HEK293 (cell line): Measurements from ENCODE around the gene SKOR1.

Source experiments
- CTCF ChIA-PET: fragments of 350-600 bp; formaldehyde crosslinking; extraction: SDS; loops from one replicate; lab custom pipeline; 2021; ENCODE audit warnings: antibody characterized with exemption; lab: Yijun Ruan, JAX
- POLR2A ChIA-PET: fragments of 300-600 bp; formaldehyde crosslinking; extraction: SDS; loops from one replicate; lab custom pipeline; 2020; ENCODE audit warnings: antibody characterized with exemption, inconsistent platforms; lab: Yijun Ruan, JAX
- H3K27ac ChIP-seq: fragments of 200-500 bp; sonication (Bioruptor generic); 2 replicates; pipeline ENCODE4 v1.5.1; 2014; ENCODE audit warnings: low read depth, low read length, control low read depth, inconsistent platforms; ENCODE audit errors: extremely low read depth
- H3K36me3 ChIP-seq, 2 experiments: fragments of 200-500 bp in 1 of 2; sonication (Bioruptor generic) in 1 of 2; 1 replicate in 1 of 2; 2 replicates in 1 of 2; pipeline ENCODE4 v1.5.1; 2014 to 2017; ENCODE audit warnings: inconsistent platforms in 2 of 2, low read length in 2 of 2; ENCODE audit not compliant: control insufficient read depth in 2 of 2, insufficient read depth in 1 of 2
- H3K4me1 ChIP-seq: fragments of 200-500 bp; sonication (Bioruptor generic); 2 replicates; pipeline ENCODE4 v1.5.1; 2014; ENCODE audit warnings: mild to moderate bottlenecking, low read length, inconsistent platforms; ENCODE audit not compliant: control insufficient read depth, insufficient read depth
- H3K4me3 ChIP-seq: 2 replicates; pipeline ENCODE4 v1.5.1; 2011; ENCODE audit warnings: low read depth, mild to moderate bottlenecking, control low read depth, low read length, moderate library complexity
- H3K9me3 ChIP-seq: fragments of 200-500 bp; sonication (Bioruptor generic); 2 replicates; pipeline ENCODE4 v1.5.1; 2014; ENCODE audit warnings: low read depth, low read length, inconsistent platforms; ENCODE audit not compliant: control insufficient read depth, insufficient read depth
- GLIS1 ChIP-seq: fragments of 450-650 bp; formaldehyde crosslinking; IDR thresholded peaks from 2 replicates; pipeline ENCODE4 v1.5.1; 2016; ENCODE audit warnings: missing biosample characterization, missing genetic modification characterization
- GLIS2 ChIP-seq: fragments of 450-650 bp; formaldehyde crosslinking; IDR thresholded peaks from 2 replicates; pipeline ENCODE4 v1.5.1; 2016; ENCODE audit warnings: missing biosample characterization, missing genetic modification characterization
- KLF10 ChIP-seq: fragments of 450-650 bp; IDR thresholded peaks from 2 replicates; pipeline ENCODE4 v1.5.1; 2018; ENCODE audit warnings: missing biosample characterization, mild to moderate bottlenecking, missing genetic modification characterization
- KLF7 ChIP-seq: fragments of 450-650 bp; formaldehyde crosslinking; IDR thresholded peaks from 2 replicates; pipeline ENCODE4 v1.5.1; 2016; ENCODE audit warnings: missing biosample characterization, missing genetic modification characterization, borderline replicate concordance
- KLF8 ChIP-seq: fragments of 450-650 bp; formaldehyde crosslinking; IDR thresholded peaks from 2 replicates; pipeline ENCODE4 v1.5.1; 2016; ENCODE audit warnings: missing biosample characterization, missing genetic modification characterization
- ZFP37 ChIP-seq: fragments of 450-650 bp; formaldehyde crosslinking; IDR thresholded peaks from 2 replicates; pipeline ENCODE4 v1.5.1; 2016; ENCODE audit warnings: missing biosample characterization, missing genetic modification characterization
- ZIC2 ChIP-seq: fragments of 450-650 bp; formaldehyde crosslinking; IDR thresholded peaks from 2 replicates; pipeline ENCODE4 v1.5.1; 2016; ENCODE audit warnings: missing biosample characterization, missing genetic modification characterization
- ZNF10 ChIP-seq: fragments of 450-650 bp; formaldehyde crosslinking; IDR thresholded peaks from 2 replicates; pipeline ENCODE4 v1.5.1; 2017; ENCODE audit warnings: missing biosample characterization, missing genetic modification characterization
- ZNF146 ChIP-seq: fragments of 450-650 bp; formaldehyde crosslinking; IDR thresholded peaks from 2 replicates; pipeline ENCODE4 v1.5.1; 2016; ENCODE audit warnings: missing biosample characterization, missing genetic modification characterization
- ZNF16 ChIP-seq: fragments of 450-650 bp; formaldehyde crosslinking; IDR thresholded peaks from 2 replicates; pipeline ENCODE4 v1.5.1; 2016; ENCODE audit warnings: low read depth, missing biosample characterization, missing genetic modification characterization
- ZNF311 ChIP-seq: fragments of 450-650 bp; formaldehyde crosslinking; IDR thresholded peaks from 2 replicates; pipeline ENCODE4 v1.5.1; 2017; ENCODE audit warnings: missing biosample characterization, missing genetic modification characterization, borderline replicate concordance
- ZNF354C ChIP-seq: fragments of 450-650 bp; formaldehyde crosslinking; IDR thresholded peaks from 2 replicates; pipeline ENCODE4 v1.5.1; 2016; ENCODE audit warnings: missing biosample characterization, missing genetic modification characterization, low read depth, borderline replicate concordance
- ZNF433 ChIP-seq: fragments of 450-650 bp; formaldehyde crosslinking; IDR thresholded peaks from 2 replicates; pipeline ENCODE4 v1.5.1; 2016; ENCODE audit warnings: missing biosample characterization, missing genetic modification characterization, low read depth
- ZNF48 ChIP-seq: fragments of 450-650 bp; formaldehyde crosslinking; IDR thresholded peaks from 2 replicates; pipeline ENCODE4 v1.5.1; 2016; ENCODE audit warnings: missing biosample characterization, missing genetic modification characterization
- ZNF571 ChIP-seq: fragments of 450-650 bp; formaldehyde crosslinking; IDR thresholded peaks from 2 replicates; pipeline ENCODE4 v1.5.0; 2017; ENCODE audit warnings: missing biosample characterization, missing genetic modification characterization
- ZNF76 ChIP-seq: fragments of 450-650 bp; formaldehyde crosslinking; IDR thresholded peaks from 2 replicates; pipeline ENCODE4; 2016; ENCODE audit warnings: low read depth, missing biosample characterization, missing genetic modification characterization, borderline replicate concordance
- ZNF768 ChIP-seq: fragments of 450-650 bp; formaldehyde crosslinking; IDR thresholded peaks from 2 replicates; pipeline ENCODE4 v1.5.1; 2018; ENCODE audit warnings: missing biosample characterization, mild to moderate bottlenecking, missing genetic modification characterization
- ZNF791 ChIP-seq: fragments of 450-650 bp; formaldehyde crosslinking; IDR thresholded peaks from 2 replicates; pipeline ENCODE4 v1.5.1; 2016; ENCODE audit warnings: missing biosample characterization, missing genetic modification characterization
- ZNF843 ChIP-seq: fragments of 450-650 bp; formaldehyde crosslinking; IDR thresholded peaks from 2 replicates; pipeline ENCODE4 v1.5.1; 2016; ENCODE audit warnings: missing biosample characterization, missing genetic modification characterization
- TF ChIP-seq, protein P1 (sequence below): fragments of 450-650 bp; formaldehyde crosslinking; IDR thresholded peaks from 2 replicates; pipeline ENCODE4 v1.5.1; 2016; ENCODE audit warnings: missing biosample characterization, missing genetic modification characterization

The SKOR1 gene

DNA sequence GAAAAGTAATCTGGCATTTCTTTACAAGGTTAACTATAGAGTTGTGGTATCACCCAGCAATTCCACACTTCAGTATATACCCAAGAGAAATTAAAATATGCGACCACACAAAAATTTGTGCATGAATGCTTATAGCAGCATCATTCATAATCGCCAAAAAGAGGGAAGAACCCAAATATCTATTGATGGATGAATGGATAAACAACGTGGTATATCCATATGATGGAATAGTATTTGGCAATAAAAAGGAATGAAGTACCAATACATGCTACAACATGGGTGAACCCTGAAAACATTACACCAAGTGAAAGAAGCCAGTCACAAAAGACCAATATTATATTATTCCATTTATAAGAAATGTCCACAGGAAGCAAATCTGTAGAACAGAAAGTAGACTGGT, 8.6 kb upstream of the SKOR1 start:
- POLR2A ChIA-PET, result no interaction called here
- 0 out of 2 replicates have a peak, but pooled peaks have one; percentile 5 for TF ChIP-seq ZNF768 (tag by site-specific recombination)
- no peak for TF ChIP-seq ZNF571
- TF ChIP-seq ZNF146 (tag by site-specific recombination), result peak; percentile 65
- Histone ChIP-seq H3K27ac (no peak overlapping the region), H3K9me3 (no peaks in the 10 kb centered on the region), H3K4me3 (no peak overlapping the region), H3K36me3 (no peaks in the 10 kb centered on the region), H3K4me1 (peaks cover 6% of the 10 kb centered on the region; the same call in 1 of the 2 replicates)
- CTCF ChIA-PET, result no interaction called here

DNA sequence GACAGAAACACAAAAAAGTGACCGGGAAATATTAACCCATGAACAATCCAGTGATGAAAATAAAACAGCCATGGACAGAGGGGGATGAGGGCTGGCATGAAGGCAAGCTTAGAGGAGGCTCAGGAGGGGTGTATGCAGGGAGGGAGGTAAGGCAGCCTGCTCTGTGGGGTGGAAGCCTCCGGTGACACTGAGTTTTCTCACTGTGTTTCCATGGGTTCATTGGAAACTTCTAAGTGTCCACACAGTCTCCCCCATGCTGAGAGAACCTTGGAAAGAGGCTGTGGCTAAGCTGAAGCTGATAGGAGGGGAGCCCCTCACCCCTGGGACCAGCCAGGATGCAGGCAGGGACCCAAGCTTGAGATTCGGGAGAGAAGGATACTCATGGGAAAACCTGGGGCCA, 6.8 kb upstream of the SKOR1 start:
- Histone ChIP-seq H3K4me1 (no peaks in the 10 kb centered on the region), H3K36me3 (no peaks in the 10 kb centered on the region), H3K9me3 (no peaks in the 10 kb centered on the region), H3K4me3 (no peak overlapping the region), H3K27ac (no peak overlapping the region)
- POLR2A ChIA-PET, result no interaction called here
- CTCF ChIA-PET, result interaction anchor here (0.7 kb wide), 1 partner anchor 14 kb away, joined by 6 read pairs; no protein-coding TSS in a partner anchor
- TF ChIP-seq ZIC2 (tag by site-specific recombination) (peak; percentile 67), ZNF16 (no peak), GLIS1 (tag by site-specific recombination) (peak; percentile 64), ZNF10 (tag by site-specific recombination) (no peak), ZNF433 (tag by site-specific recombination) (no peak), GLIS2 (peak; percentile 17; the same call in 1 of the 2 replicates), ZNF354C (tag by site-specific recombination) (no peak)
- TF ChIP-seq, protein P1, sequence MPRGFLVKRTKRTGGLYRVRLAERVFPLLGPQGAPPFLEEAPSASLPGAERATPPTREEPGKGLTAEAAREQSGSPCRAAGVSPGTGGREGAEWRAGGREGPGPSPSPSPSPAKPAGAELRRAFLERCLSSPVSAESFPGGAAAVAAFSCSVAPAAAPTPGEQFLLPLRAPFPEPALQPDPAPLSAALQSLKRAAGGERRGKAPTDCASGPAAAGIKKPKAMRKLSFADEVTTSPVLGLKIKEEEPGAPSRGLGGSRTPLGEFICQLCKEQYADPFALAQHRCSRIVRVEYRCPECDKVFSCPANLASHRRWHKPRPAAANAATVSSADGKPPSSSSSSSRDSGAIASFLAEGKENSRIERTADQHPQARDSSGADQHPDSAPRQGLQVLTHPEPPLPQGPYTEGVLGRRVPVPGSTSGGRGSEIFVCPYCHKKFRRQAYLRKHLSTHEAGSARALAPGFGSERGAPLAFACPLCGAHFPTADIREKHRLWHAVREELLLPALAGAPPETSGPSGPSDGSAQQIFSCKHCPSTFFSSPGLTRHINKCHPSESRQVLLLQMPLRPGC (tag by site-specific recombination), result no peak

GRCh38 chr15:67819636-67820035, 5.7 kb upstream of the SKOR1 start:
- TF ChIP-seq ZFP37 (tag by site-specific recombination) (no peak), ZNF76 (tag by site-specific recombination) (no peak), ZNF311 (no peak), ZNF843 (tag by site-specific recombination) (no peak), ZNF791 (tag by site-specific recombination) (no peak), KLF10 (tag by site-specific recombination) (no peak), KLF8 (tag by site-specific recombination) (no peak), ZNF48 (tag by site-specific recombination) (no peak), KLF7 (no peak)
- H3K9me3 ChIP-seq, result no peaks in the 10 kb centered on the region
- no peak overlapping the region for H3K27ac ChIP-seq
- H3K36me3 ChIP-seq, result no peaks in the 10 kb centered on the region
- peaks cover 4% of the 10 kb centered on the region for H3K4me1 ChIP-seq
- no peak overlapping the region for H3K4me3 ChIP-seq
- ChIA-PET POLR2A (no interaction called here), CTCF (no interaction called here)
